GM18870 (cell line): ENCODE measurements around the gene MYLK4.

ENCODE experiments used
- ATAC-seq: cut with Tn5 transposase; IDR thresholded peaks from one replicate; pipeline ENCODE4 v1.9.1; 2021; ENCODE audit warnings: moderate library complexity; ENCODE audit not compliant: unreplicated experiment

The MYLK4 gene

DNA sequence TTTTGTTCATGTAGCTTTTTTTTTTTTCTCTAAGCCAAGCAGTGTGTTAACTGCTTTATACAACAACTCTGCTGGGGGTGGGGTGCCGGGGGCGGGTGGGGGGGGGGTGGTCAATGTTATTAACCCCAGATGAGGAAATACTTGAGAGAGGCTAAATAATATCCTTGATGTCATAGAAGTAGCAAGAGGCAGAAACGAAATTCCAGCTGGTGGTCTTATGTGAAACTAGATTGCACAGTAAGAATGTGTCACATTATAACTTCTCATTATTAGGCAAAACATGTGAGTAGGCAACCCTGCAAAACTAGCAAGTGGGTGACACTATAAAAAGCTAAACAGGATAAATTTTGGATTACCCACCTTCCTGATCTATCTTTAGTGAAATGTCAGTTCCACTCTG is 12.8 kb downstream of the MYLK4 start:
- no peak for ATAC-seq

- ATAC-seq, result no peak
These were observed 16.1 kb downstream of the MYLK4 start for GRCh38 chr6:2734488-2735166.

DNA sequence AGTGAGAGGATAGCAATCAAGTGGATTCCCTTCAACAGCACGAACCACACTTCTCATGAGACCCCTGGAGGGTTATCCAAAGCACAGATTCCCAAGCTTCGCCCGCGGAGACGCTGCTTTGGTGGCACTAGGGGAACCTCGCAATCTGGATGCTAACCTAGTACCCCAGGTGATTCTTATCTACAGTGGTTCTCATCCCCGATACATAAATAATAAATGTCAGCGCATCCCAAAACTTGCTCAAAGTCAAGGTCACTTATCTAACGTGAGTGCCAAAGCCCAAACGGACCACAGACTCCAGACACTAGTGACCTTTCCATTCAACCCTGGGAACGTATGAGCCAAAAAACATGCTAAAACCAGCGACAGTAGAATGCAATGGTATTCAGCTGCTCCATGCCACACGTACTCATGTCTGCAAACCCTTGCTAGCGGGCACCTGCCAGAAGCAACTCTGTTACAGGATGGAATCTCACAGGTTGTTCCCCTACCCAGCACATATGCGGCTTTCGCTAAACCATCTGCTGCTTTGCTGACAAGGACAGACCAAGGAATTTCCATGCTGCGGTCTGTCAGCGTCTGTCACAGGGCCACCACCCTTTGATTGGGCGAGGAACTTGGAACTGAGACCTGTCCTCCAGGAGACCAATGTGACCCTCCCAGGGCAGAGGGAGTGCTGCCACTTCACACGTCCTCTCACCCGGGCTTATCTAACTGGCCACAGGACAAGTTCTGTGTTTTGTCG is 16.8 kb downstream of the MYLK4 start:
- ATAC-seq, result no peak

DNA sequence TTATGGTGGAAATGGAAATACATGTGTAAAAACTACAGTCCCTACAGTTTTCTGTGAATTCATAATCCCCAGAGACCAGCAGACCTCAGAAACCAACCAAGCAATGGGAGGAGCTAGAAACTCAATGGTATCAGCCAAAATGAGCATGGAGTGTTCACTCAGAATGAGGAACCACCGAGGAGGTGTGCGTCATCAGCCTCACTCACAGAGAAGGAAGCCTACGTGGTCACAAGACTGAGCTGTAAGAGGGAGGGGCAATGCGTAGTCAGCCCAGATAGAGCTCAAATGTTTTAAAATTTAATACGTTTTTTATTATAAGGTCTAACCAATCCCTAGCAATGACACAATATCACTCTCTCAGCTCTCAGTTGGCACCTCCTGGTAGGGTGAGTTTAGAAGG is 17.4 kb downstream of the MYLK4 start:
- peak; percentile 88 for ATAC-seq

DNA sequence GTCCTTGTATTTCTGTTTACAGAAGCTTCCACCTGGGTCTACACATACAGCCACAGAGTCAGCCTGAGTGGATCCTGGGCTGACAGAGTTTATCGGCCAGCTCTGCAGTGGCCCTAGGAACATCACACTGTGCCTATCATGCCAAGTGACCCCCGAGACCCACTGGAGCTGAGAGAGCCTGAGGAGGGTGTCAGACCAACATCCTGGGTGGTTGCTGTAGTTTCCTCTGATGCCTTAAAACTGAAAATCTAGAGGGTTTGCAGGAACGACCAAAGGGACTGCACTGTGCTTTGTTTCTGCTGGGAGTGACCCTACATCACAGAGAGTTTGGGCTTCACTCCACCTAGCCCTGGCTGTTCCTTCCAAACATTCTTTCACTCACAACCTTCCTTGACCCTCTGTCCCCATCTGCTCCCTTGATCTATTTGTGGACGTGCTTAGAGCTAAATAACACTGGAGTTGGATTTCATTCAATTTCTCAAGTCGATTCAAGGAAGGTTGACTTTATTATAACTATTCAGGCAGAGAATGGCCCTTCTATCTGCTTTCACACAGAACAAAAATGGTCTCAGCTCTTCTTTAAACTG is 18.1 kb downstream of the MYLK4 start:
- no peak for ATAC-seq

DNA sequence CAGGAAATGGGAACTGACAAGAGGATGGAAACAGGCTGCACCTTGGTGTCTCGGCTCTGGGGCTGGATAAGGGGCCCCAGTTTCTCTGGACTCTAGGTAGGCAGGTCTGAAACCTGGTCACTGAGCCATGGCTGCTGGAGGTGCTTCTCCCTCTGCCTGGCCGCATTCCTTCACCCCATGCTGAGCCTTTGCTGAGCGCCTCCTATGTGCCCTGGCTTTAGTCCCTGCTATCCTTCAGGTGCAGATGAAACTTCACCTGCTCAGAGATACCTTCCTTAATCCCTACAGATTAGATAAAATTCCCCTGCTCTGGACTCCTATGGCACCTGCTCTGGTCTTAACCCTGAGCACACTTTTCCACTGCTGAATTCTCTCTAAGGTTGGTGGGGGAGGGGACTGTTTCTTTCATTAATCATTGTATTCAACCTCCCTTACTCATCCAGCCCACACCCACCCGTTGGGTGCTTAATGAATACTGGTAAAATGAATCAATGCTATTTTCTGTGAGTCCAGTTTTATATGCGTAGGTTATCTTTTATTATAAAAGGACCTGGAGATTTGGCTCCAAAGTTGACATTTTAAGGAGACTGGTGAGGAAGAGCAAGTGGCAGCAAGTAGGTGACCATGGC is 19.3 kb downstream of the MYLK4 start:
- no peak for ATAC-seq

DNA sequence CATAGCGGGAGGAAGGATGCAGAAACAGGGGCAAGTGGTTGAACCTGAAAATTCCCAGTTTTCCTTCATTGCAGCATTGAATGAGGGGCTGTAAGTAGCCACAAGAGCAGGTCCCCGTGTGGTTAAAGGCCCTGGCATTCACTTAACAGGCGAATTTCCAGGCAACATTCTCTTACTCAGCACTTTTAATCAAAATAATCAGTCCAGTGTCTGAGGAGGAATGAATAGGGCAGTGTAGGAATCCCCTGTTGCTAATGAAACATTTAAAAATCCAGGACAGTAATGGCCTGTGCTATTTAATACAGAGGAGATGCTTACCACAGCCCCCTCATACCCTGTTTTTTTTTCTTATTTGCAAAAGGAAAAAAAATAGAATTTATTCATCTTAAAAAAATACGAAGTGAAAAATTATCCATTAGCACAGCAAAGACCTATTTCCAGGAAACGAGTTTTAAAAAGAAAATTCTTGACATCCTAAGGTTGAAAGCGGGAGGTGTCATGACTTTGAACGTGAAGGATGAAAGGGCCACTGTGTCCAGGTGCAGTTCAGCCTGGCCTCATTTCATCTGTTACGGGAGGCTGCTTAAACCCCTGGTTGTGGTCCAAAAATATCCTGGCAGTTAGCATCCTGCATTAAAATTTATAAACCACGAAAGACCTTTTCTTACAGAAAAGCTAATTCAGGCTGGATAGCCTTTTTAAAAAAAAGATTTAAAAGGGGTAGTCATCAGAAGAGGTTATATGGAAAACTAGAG is 20.2 kb downstream of the MYLK4 start:
- ATAC-seq, result no peak

- no peak for ATAC-seq
These were observed 20.8 kb downstream of the MYLK4 start for GRCh38 chr6:2729921-2730320.

DNA sequence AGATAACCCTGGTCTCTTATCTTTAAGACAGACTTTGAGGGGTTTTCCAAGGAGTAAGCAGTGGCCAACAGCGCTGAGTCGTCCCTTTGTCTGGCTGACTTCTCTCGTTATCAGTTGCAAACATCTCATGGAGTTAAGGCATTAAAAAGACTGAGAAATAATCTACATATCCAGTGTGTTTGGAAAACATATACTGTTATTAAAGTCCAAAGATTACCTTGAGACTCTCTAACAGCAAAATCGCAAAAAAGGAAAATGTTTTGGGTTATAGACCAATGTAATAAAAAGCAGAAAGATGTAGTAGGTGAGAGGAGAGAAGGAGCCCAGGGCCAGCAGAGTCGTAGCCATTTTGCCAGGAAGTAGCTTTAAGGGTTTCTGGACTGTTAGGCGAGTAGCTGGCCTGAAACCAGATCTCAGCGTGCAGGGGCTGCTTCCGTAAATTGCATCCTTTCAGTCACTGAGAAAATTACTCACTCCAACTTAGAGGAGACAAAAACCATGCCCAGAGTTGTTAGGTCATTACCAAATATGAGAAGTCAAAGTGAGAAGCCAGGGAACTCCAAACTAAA is 24.6 kb downstream of the MYLK4 start:
- ATAC-seq, result peak; percentile 47

GRCh38 chr6:2725364-2725988 is 25.2 kb downstream of the MYLK4 start:
- no peak for ATAC-seq

GRCh38 chr6:2721219-2721618 is 29.5 kb downstream of the MYLK4 start:
- ATAC-seq, result no peak

GRCh38 chr6:2719093-2719455 is 31.6 kb downstream of the MYLK4 start:
- ATAC-seq, result no peak

DNA sequence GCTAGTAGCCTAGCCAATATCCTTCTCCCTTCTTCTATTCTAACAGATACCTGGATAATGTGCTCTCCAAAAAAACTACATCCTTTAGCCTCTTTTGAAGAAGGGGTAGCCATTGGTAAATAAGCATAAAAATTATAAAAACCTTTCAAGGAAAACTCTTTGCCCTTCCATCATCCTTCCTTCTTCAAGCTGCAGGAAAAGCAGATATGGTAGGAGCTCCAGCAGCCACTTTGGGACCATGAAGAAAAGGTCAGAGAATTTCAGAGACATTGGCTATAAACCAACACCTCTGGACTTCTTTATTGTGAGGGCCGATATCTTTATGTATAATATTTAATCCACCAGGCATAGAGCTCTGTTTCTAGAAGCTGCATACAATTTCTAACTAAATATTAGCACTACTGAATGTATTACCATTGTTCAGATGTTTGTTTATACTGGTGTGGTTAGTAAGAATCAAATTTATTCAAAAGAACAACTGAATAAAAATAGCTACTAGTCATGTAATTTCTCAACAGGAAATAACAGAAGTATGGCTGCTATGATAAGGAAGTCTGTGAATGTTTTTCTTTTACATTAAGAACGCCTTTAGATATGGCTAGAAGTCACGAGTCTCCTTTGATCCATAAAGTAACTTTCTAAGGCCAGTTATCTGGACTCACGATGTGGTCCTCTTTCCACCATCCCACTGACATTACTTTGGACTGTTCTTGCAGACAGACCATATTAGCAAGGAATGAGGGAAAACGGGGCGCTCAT is 32.2 kb downstream of the MYLK4 start:
- no peak for ATAC-seq

- no peak for ATAC-seq
These were observed 33.6 kb downstream of the MYLK4 start for GRCh38 chr6:2716936-2717700.

GRCh38 chr6:2715737-2716136 is 35.0 kb downstream of the MYLK4 start:
- no peak for ATAC-seq

GRCh38 chr6:2714111-2714895 is 36.4 kb downstream of the MYLK4 start:
- ATAC-seq, result no peak

DNA sequence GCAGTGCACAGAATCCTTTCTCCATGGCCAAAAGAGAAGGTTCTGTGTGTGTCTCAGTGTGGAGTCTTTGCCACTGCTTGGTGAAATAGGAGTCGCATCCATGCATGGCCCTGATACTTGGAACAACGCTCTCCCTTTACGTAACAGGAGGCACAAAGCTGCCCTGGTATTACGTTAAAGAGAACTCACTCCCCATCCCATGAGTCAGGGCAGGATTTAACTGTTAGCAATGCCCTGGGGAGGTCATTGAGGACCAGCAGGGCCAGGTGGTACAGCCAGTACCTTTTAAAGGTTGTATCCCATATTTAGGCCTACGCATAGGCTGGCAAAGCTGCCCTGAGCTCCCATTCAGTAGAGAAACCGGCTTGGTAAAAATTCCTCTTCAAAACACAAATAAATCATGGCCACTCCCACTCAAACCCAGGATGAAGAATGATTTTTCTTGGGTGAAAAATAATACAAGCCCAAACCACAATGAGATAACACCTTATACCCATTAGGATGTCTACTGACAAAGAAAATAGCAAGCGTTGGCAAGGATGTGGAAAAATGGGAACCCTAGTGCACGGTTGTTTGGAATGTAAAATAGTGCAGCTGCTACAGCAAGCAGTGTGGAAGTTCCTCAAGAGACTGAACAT is 37.1 kb downstream of the MYLK4 start:
- no peak for ATAC-seq

DNA sequence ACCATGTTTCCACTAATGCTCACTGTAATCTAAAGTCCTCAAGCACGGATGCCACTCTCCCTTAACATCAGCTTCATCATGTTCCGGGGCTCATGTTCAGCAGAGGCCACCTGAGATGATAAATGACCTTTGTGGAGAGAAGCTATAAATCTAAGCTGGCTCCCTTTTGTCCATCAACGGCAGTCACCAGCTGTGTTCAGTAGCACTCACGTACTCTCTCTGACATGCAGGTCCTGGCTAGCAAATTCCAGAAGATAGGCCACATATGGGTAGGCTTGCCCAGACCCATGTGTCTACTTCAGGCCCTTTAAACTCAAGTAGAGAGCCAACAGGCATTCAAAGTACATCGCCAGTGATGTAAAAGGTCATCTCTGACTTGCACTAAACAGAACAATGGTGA is 38.6 kb downstream of the MYLK4 start:
- no peak for ATAC-seq
